Mammary epithelial cell (primary cell): ENCODE measurements around the gene ATG5.
"Not testable (repeated sequence)": the region's sequence is repeated elsewhere in the genome, so short reads cannot be mapped to it uniquely, and the experiment has no call there.

ENCODE experiments used
- EZH2 ChIP-seq: IDR thresholded peaks from 2 replicates; pipeline ENCODE4 v1.6.1; 2012; ENCODE audit warnings: low read length, inconsistent platforms, borderline replicate concordance
- TF ChIP-seq, protein P1 (sequence below), 2 donors: IDR thresholded peaks in 1 of 2; conservative IDR thresholded peaks in 1 of 2; 2 replicates each; pipeline ENCODE4 v1.5.1; 2011 to 2012; ENCODE audit warnings: inconsistent platforms in 2 of 2, low read length in 2 of 2, mild to moderate bottlenecking in 2 of 2, control low read depth in 1 of 2, low read depth in 1 of 2; ENCODE audit not compliant: insufficient read depth in 1 of 2; ENCODE audit errors: extremely low read depth in 1 of 2

DNA sequence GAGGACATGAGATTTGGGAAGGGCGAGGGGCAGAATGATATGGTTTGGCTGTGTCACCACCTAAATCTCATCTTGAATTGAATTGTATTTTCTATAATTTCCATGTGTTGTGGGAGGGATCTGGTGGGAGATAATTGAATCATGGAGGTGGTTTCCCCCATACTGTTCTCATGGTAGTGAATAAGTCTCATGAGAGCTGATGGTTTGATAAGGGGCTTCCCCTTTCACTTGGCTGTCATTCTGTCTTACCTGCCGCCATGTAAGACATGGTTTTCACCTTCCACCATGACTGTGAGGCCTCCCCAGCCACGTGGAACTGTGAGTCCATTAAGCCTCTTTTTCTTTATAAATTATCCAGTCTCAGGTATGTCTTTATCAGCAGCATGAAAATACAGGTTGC, 173.1 kb downstream of the ATG5 start:
- TF ChIP-seq, protein P1, sequence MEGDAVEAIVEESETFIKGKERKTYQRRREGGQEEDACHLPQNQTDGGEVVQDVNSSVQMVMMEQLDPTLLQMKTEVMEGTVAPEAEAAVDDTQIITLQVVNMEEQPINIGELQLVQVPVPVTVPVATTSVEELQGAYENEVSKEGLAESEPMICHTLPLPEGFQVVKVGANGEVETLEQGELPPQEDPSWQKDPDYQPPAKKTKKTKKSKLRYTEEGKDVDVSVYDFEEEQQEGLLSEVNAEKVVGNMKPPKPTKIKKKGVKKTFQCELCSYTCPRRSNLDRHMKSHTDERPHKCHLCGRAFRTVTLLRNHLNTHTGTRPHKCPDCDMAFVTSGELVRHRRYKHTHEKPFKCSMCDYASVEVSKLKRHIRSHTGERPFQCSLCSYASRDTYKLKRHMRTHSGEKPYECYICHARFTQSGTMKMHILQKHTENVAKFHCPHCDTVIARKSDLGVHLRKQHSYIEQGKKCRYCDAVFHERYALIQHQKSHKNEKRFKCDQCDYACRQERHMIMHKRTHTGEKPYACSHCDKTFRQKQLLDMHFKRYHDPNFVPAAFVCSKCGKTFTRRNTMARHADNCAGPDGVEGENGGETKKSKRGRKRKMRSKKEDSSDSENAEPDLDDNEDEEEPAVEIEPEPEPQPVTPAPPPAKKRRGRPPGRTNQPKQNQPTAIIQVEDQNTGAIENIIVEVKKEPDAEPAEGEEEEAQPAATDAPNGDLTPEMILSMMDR (conservative IDR thresholded peaks at IDR 0.05 in 1 of 2, IDR thresholded peaks at IDR 0.05 in 1 of 2; ENCODE audit: extremely low read depth in 1 of 2, insufficient read depth in 1 of 2, low read depth in 1 of 2, low read length in 2 of 2): not testable (repeated sequence)
- not testable (repeated sequence) for TF ChIP-seq EZH2
